GM19438 (cell line): Measurements from ENCODE around the gene AGBL4.

Experiments
- ATAC-seq: cut with Tn5 transposase; IDR thresholded peaks from one replicate; pipeline ENCODE4 v1.9.1; 2021; ENCODE audit warnings: low read depth; ENCODE audit not compliant: unreplicated experiment

Gene AGBL4

GRCh38 chr1:48953617-48954016, 1070.1 kb downstream of the AGBL4 start:
- ATAC-seq: no peak

DNA sequence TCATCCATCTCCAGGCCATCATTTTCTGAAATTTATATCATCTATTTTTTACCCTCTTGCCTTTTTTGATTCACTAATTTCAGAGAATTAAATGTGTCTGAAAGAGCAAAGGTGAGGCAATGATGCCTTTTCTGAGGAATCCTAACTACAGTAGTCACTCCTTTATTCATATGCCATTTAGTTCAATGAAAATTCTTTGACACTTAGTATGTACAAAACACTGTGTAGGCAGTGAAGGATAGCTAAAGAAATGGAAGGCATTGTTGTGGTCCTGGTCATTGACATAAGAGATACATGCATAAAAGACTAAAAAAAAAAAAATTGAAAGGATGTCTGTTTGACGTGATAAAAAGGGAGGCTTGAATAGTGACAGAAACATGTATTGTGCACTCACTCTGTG, 1075.2 kb downstream of the AGBL4 start:
- ATAC-seq: no peak

GRCh38 chr1:48947761-48948537, 1075.8 kb downstream of the AGBL4 start:
- ATAC-seq: no peak

GRCh38 chr1:48946070-48946469, 1077.7 kb downstream of the AGBL4 start:
- ATAC-seq: no peak

- ATAC-seq: no peak
Measured at GRCh38 chr1:48944811-48945210, 1078.9 kb downstream of the AGBL4 start.

- no peak for ATAC-seq
Measured at GRCh38 chr1:48943826-48944225, 1079.9 kb downstream of the AGBL4 start.

DNA sequence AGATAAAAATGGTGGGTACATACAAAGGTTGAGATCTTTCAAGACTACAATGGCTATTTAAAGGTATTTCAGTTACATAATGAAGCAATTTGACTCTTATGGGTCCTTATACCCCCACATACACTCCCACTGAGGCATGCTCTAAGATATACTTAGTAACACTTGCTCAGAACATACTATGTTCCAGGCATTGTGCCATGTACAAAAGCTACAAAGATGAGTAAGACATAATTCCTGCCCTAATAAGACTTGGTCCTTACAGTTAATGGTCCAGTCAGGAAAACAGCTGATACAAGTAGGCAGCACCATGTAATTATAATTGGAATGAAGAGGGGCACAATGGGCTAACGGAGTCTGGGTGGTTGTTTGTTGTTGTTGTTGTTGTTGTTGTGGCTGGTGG, 1080.4 kb downstream of the AGBL4 start:
- no peak for ATAC-seq

DNA sequence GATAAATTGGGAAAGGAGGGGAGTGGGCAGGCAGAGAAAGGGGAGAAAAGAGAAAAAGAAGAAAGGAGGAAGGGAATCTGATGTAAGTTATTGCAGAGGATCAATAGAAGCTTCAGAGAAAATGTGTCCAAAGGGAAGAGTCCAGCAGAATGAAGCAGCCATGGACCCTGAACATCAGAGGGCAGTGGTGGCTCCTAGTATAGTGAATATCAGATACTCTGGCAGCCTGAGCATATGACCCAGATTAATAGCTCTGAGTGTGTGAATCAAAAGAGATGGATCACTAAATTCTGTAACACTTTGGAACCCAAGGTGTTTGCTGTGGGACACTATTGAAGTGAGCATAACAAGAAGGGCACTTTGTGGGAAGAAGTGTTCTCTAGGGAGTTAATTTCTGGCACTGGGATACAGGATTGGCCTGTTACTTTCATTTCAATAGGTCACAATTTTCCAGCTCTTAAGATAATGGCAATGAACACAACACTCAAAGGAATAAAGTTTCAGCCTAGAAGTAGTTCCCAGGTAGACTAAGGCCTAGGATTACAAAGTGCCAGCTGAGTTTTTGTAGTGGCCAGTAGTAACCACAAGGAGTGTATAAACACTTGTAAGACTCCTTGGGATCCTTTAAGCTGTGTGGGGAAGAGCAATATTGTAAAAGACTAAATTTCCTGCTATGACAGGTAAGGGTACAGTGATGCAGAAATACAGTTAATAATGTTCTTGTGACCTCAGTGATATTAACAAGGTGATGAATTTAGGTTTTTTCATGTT, 1082.6 kb downstream of the AGBL4 start:
- no peak for ATAC-seq

- ATAC-seq: no peak
Measured at GRCh38 chr1:48940354-48940753, 1083.4 kb downstream of the AGBL4 start.

DNA sequence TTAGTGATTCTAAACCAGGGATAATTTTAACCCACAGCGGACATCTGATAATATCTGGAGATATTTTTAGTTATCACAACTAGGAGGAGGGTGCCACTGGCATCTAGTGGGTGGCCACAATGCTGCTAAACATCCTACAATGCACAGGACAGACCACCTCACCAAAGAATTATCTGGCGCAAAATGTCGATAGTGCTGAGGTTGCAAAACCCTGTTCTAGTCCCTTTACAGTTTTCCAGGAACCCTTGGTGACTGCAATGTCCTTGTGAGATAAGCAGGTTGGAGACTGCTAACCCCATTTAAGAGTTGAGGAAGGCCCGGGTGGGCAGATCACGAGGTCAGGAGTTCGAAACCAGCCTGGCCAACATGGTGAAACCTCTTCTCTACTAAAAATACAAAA, 1083.9 kb downstream of the AGBL4 start:
- ATAC-seq: no peak

- ATAC-seq: no peak
Measured at GRCh38 chr1:48939042-48939441, 1084.7 kb downstream of the AGBL4 start.

DNA sequence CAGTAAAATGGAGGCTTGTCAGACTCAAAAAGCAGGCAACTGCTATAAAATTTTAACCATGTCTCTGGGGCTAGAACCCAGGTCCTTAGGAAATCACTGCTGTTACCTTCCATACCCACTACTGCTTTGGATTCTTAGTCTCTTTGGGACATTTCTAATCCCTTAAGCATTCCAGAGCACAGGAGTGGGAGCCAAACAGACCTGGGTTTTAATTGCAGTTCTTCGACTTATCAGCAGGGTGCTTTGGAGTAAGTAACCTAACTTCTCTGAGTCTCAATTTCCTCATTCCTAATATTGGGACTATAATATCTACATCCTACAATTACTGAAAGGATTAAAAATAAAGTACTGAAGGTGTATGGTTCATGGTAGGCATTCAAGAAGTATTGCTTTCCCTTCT, 1086.0 kb downstream of the AGBL4 start:
- no peak for ATAC-seq

DNA sequence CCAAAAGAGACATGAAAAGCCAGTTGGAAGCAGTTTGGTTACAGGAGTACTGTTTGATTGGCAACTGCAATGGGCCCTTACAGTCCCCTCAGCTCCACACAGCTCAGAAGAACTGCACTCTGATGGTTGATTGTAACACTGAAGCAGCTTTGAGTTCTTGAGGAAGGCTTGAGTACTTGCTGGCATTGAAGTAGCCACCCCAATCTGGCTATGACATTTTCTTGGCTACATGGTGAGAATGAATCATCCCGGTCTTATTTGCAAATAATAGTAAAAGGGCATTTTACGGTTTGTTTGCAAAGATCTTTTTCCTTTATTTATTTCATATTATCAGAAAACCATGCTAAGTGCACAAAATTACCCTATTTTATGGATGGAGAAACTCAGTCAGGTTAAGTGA, 1087.3 kb downstream of the AGBL4 start:
- ATAC-seq: no peak

- no peak for ATAC-seq
Measured at GRCh38 chr1:48932366-48932765, 1091.4 kb downstream of the AGBL4 start.

DNA sequence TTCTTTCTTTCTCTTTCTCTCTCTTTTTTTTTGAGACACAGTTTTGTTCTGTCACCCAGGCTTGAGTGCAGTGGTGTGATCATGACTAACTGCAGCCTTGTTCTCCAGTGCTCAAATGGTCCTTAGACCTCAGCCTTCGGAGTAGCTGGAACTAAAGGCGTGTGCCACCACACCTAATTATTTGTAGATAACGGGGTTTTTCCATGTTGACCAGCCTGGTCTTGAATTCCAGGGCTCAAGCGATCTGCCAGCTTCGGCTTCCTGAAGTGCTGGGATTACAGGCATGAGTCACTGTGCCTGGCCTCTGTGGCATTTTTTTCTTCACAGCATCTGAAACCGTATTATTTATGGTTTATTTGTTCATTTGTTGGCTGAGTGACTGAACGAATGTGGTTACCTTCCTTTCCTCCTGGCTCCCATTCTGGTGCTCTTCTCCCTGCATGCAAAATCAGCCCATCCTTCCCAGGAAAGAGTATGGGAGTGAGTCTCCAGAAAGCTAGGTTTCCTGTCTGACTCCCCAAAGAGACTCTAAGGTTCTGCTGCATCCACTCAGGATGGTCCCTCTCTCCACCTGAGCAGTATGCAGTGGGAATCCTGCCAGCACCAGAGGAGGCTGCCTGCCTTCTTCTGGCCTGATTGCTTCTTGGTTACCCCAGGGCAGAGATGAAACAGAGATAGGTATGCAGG, 1092.1 kb downstream of the AGBL4 start:
- no peak for ATAC-seq

GRCh38 chr1:48930011-48930410, 1093.7 kb downstream of the AGBL4 start:
- ATAC-seq: no peak

DNA sequence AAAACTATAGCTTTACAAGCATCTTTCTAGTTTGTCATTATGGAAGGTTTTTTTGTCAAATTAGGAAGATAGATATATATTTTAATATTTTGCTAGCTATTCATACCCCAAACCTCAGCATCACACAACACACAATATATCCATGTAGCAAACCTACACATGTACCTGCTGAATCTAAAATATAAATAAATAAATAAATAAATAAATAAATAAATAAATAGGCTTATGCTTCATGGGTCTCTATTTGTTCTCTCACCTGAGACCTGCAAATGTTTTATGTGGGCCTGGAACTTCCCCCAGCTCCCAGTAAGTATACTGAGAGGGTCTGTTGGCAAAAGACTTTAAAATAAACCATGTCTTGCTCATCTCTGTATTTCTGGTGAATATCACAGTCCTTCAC, 1099.7 kb downstream of the AGBL4 start:
- ATAC-seq: no peak

- ATAC-seq: no peak
Measured at GRCh38 chr1:48923116-48923515, 1100.6 kb downstream of the AGBL4 start.

- ATAC-seq: no peak
Measured at GRCh38 chr1:48920851-48921250, 1102.9 kb downstream of the AGBL4 start.

- no peak for ATAC-seq
Measured at GRCh38 chr1:48917901-48918603, 1105.7 kb downstream of the AGBL4 start.

- no peak for ATAC-seq
Measured at GRCh38 chr1:48917070-48917454, 1106.7 kb downstream of the AGBL4 start.
